ENCODE data around the gene IFIT1.

GRCh38 chr10:89368129-89368528 is 24.3 kb upstream of the IFIT1 start:
- TF ChIP-seq POLR2AphosphoS5 (IDR thresholded peaks at IDR 0.05) (no peak), CTCF (IDR thresholded peaks at IDR 0.05; ENCODE audit: poor library complexity, severe bottlenecking) (no peak), EZH2 (IDR thresholded peaks at IDR 0.05; ENCODE audit: borderline replicate concordance, insufficient read depth, low read length, poor library complexity, severe bottlenecking) (no peak), REST (IDR thresholded peaks at IDR 0.05; ENCODE audit: borderline replicate concordance) (no peak), RAD21 (conservative IDR thresholded peaks at IDR 0.05) (no peak), EP300 (conservative IDR thresholded peaks at IDR 0.05; ENCODE audit: poor library complexity, severe bottlenecking) (no peak), MXI1 (conservative IDR thresholded peaks at IDR 0.05; ENCODE audit: poor library complexity, severe bottlenecking) (no peak), TAF1 (IDR thresholded peaks at IDR 0.05; ENCODE audit: low read depth) (no peak)

Data from neural cell (in vitro differentiated cells).